Germinal center (tissue), 1 donor: Measurements from ENCODE around the gene MARCHF9.
"Not testable (repeated sequence)": the region's sequence is repeated elsewhere in the genome, so short reads cannot be mapped to it uniquely, and the experiment has no call there.

Experiments used
- DNase-seq: peaks from one replicate; pipeline ENCODE4 v3.0.0; 2012; ENCODE audit warnings: mixed read lengths, low spot score

MARCHF9 gene

GRCh38 chr12:57771236-57771872, 16.5 kb downstream of the MARCHF9 start:
- DNase-seq: peak; percentile 84

GRCh38 chr12:57771873-57772428, 17.0 kb downstream of the MARCHF9 start, which contains the start of gene METTL1:
METTL1 (minus strand) TSS chr12:57772105; CDS start chr12:57772083, 22 bp downstream.
- DNase-seq: peak; percentile 89

- DNase-seq: peak; percentile 51
These were observed 17.8 kb downstream of the MARCHF9 start, which contains the start of gene EEF1AKMT3 for GRCh38 chr12:57772429-57773322. EEF1AKMT3 (plus strand) TSS chr12:57772614; CDS start chr12:57772725, 111 bp downstream.

- DNase-seq: not testable (repeated sequence)
These were observed 19.7 kb downstream of the MARCHF9 start for GRCh38 chr12:57774634-57775033.

GRCh38 chr12:57775044-57775443, 20.1 kb downstream of the MARCHF9 start:
- DNase-seq: no peak

GRCh38 chr12:57775563-57776246, 20.8 kb downstream of the MARCHF9 start:
- DNase-seq: no peak

GRCh38 chr12:57776247-57776587, 21.3 kb downstream of the MARCHF9 start:
- no peak for DNase-seq

GRCh38 chr12:57777367-57777766, 22.5 kb downstream of the MARCHF9 start:
- no peak for DNase-seq

- no peak for DNase-seq
These were observed 23.0 kb downstream of the MARCHF9 start for GRCh38 chr12:57777911-57778310.

GRCh38 chr12:57779736-57780135, 24.8 kb downstream of the MARCHF9 start:
- no peak for DNase-seq

GRCh38 chr12:57780284-57780897, 25.5 kb downstream of the MARCHF9 start:
- DNase-seq: no peak

GRCh38 chr12:57781244-57781643, 26.3 kb downstream of the MARCHF9 start:
- DNase-seq: no peak

- DNase-seq: no peak
These were observed 26.9 kb downstream of the MARCHF9 start for GRCh38 chr12:57781801-57782200.

GRCh38 chr12:57782243-57782607, 27.3 kb downstream of the MARCHF9 start:
- no peak for DNase-seq

GRCh38 chr12:57782608-57783465, 27.9 kb downstream of the MARCHF9 start, which contains the start of gene TSFM:
TSFM (plus strand) TSS chr12:57782787; CDS start chr12:57782802, 15 bp downstream.
- peak; percentile 82 for DNase-seq

- no peak for DNase-seq
These were observed 28.5 kb downstream of the MARCHF9 start for GRCh38 chr12:57783466-57783801.

GRCh38 chr12:57783861-57784260, 29.0 kb downstream of the MARCHF9 start:
- no peak for DNase-seq

GRCh38 chr12:57793920-57794319, 39.0 kb downstream of the MARCHF9 start:
- no peak for DNase-seq

GRCh38 chr12:57795354-57795753, 40.5 kb downstream of the MARCHF9 start:
- no peak for DNase-seq

- DNase-seq: no peak
These were observed 42.1 kb downstream of the MARCHF9 start for GRCh38 chr12:57796996-57797395.

- no peak for DNase-seq
These were observed 43.0 kb downstream of the MARCHF9 start for GRCh38 chr12:57797933-57798332.
